Measurements from ENCODE around the gene CTSK. TPM values are rescaled to one million over a fixed set of nuclear protein-coding genes. Genes with fewer than 3 reads are reported as not detected.
A peak's percentile ranks its signal among the peaks of the same experiment; 100 is the strongest.

The CTSK gene
- total RNA-seq, 4 donors from 2014 or later = 42.0 to 87.9 (median 45.5) TPM

DNA sequence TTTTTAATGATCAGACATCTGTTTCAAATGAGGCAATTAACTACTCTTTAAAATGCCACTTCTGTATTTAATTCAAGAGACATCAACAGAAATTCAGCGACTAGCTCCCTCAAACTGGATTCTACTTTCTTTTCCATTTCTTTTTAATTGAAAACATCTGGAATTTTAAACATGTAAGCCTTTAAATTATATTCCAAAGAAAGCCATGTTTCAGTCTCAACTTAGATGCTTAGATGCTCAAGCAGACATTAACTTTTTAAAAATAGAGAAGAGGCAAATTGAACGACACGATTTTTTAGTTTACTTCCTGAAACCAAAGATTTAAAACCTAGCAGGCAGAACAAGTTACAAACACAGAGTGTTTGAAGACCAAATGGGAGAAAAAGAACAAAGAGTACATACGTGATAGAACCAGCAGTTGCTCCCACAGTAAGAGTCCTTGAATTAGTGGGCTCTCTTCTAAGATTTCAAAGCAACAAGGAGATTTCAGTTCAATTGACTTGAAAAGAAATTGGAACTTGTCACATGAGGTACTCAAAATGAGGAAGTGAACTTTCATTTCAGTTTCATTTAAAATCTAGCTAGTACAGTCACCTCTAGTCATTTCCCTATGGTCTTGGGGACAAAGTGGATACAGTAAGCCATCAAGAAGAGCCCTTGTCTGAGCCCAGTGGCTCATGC is 42.6 kb downstream of the CTSK start, which contains the start of gene CTSS:
TSS of gene CTSS (minus strand) at position 483 of the 681 bp plus-strand sequence. CDS start 1,015 bp downstream, outside the sequence.
- WGBS, 2 donors = 16 to 21% methylated on average over 4 of the region's 4 CpGs
- Histone ChIP-seq H3K27me3 (no peaks in the 10 kb centered on the region), H3K4me3 (peak within 1 kb of the TSS in 3 of 4 donors; percentile 5 to 47 (median 44)), H3K9me3 (peaks cover 0 to 3% (median 0%) of the 10 kb centered on the region in 4 donors), H3K36me3 (no peaks in the 10 kb centered on the region), H3K27ac (peak within 1 kb of the TSS in 3 of 4 donors; percentile 77 to 79 (median 79)), H3K4me1 (peaks cover 0 to 18% (median 4%) of the 10 kb centered on the region in 4 donors)
- DNase-seq (ENCODE audit: low spot score in 2 of 2) = no peak
- TF ChIP-seq POLR2A (IDR thresholded peaks at IDR 0.05) = no peak
- peak in 1 of 2 donors; percentile 44 for TF ChIP-seq EP300 (IDR thresholded peaks at IDR 0.05)
- TF ChIP-seq, protein P1, sequence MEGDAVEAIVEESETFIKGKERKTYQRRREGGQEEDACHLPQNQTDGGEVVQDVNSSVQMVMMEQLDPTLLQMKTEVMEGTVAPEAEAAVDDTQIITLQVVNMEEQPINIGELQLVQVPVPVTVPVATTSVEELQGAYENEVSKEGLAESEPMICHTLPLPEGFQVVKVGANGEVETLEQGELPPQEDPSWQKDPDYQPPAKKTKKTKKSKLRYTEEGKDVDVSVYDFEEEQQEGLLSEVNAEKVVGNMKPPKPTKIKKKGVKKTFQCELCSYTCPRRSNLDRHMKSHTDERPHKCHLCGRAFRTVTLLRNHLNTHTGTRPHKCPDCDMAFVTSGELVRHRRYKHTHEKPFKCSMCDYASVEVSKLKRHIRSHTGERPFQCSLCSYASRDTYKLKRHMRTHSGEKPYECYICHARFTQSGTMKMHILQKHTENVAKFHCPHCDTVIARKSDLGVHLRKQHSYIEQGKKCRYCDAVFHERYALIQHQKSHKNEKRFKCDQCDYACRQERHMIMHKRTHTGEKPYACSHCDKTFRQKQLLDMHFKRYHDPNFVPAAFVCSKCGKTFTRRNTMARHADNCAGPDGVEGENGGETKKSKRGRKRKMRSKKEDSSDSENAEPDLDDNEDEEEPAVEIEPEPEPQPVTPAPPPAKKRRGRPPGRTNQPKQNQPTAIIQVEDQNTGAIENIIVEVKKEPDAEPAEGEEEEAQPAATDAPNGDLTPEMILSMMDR (IDR thresholded peaks at IDR 0.05) = no peak

DNA sequence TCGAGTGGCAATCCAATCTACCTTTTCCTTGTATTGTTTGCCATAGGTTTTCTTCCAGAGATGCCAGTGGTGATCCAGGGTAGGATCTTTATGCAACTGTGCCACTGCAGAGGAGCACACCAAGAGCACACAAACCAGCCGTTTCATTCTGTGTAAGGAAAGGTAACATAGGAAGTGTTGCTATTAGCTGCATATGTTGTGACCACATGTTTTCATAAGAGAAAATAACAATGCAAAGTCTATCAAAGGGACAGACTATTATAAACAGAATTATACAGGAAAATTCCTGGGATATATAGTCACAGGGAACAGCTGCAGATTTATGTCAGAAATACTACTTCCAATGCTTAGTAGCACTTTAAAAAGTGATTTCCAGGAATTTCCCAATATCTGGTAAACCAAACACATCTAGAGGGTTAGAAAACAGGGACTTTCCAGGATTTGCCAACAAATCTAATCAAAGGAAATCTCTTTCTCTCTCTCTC is 43.4 kb downstream of the CTSK start:
- Histone ChIP-seq H3K27ac (peak overlapping the region in 3 of 4 donors; percentile 77 to 79 (median 79)), H3K4me1 (peaks cover 0 to 18% (median 4%) of the 10 kb centered on the region in 4 donors), H3K36me3 (no peaks in the 10 kb centered on the region), H3K4me3 (peak overlapping the region in 2 of 4 donors; percentile 44 to 47), H3K9me3 (peaks cover 0 to 5% (median 0%) of the 10 kb centered on the region in 4 donors), H3K27me3 (no peaks in the 10 kb centered on the region)
- TF ChIP-seq POLR2A (IDR thresholded peaks at IDR 0.05) (no peak), EP300 (IDR thresholded peaks at IDR 0.05) (no peak)
- TF ChIP-seq, protein P1 (IDR thresholded peaks at IDR 0.05) = no peak
- WGBS, 2 donors = 40 to 44% methylated on average over 2 of the region's 2 CpGs
- no peak for DNase-seq (ENCODE audit: low spot score in 2 of 2)

GRCh38 chr1:150763018-150763417 is 45.0 kb downstream of the CTSK start:
- no peak for DNase-seq (ENCODE audit: low spot score in 2 of 2)
- H3K36me3 ChIP-seq = no peaks in the 10 kb centered on the region
- no peaks in the 10 kb centered on the region for H3K27me3 ChIP-seq
- H3K27ac ChIP-seq = no peak overlapping the region
- H3K4me1 ChIP-seq = peaks cover 0 to 18% (median 4%) of the 10 kb centered on the region in 4 donors
- peaks cover 0 to 5% (median 0%) of the 10 kb centered on the region in 4 donors for H3K9me3 ChIP-seq
- TF ChIP-seq, protein P1 (IDR thresholded peaks at IDR 0.05) = no peak
- TF ChIP-seq EP300 (IDR thresholded peaks at IDR 0.05) (no peak), POLR2A (IDR thresholded peaks at IDR 0.05) (no peak)
- no peak overlapping the region for H3K4me3 ChIP-seq
- 86 to 90% methylated on average over 3 of the region's 3 CpGs for WGBS, 2 donors

- Histone ChIP-seq H3K27ac (no peak overlapping the region), H3K27me3 (no peaks in the 10 kb centered on the region), H3K4me3 (no peak overlapping the region), H3K4me1 (peaks cover 0 to 18% (median 4%) of the 10 kb centered on the region in 4 donors), H3K36me3 (no peaks in the 10 kb centered on the region), H3K9me3 (peaks cover 0 to 5% (median 0%) of the 10 kb centered on the region in 4 donors)
- no peak for TF ChIP-seq EP300 (IDR thresholded peaks at IDR 0.05)
- no peak for TF ChIP-seq POLR2A (IDR thresholded peaks at IDR 0.05)
- TF ChIP-seq, protein P1 (IDR thresholded peaks at IDR 0.05) = no peak
- 86 to 87% methylated on average over 2 of the region's 2 CpGs for WGBS, 2 donors
- no peak for DNase-seq (ENCODE audit: low spot score in 2 of 2)
Measured at GRCh38 chr1:150762552-150762951, 45.5 kb downstream of the CTSK start.

DNA sequence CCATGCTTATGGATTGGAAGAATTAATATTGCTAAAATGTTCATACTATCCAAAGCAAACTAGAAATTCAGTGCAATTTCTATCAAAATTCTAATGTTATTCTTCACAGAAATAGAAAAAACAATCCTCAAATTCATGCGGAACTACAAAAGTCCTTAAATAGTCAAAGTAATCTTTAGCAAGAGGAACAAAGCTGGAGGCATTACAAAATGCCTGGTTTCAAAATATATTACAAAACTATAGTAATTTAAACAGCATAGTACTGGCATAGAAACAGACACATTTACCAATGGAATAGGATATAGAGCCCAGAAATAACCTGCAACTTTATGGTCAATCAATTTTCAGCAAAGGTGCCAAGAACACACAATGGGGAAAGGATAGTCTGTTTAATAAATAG is 46.3 kb downstream of the CTSK start:
- DNase-seq (ENCODE audit: low spot score in 2 of 2) = no peak
- Histone ChIP-seq H3K27me3 (no peaks in the 10 kb centered on the region), H3K9me3 (peaks cover 0 to 5% (median 0%) of the 10 kb centered on the region in 4 donors), H3K4me1 (peaks cover 0 to 18% (median 4%) of the 10 kb centered on the region in 4 donors), H3K27ac (no peak overlapping the region), H3K36me3 (peaks cover 0 to 4% (median 0%) of the 10 kb centered on the region in 3 donors), H3K4me3 (no peak overlapping the region)
- TF ChIP-seq, protein P1 (IDR thresholded peaks at IDR 0.05) = no peak
- TF ChIP-seq POLR2A (IDR thresholded peaks at IDR 0.05) (no peak), EP300 (IDR thresholded peaks at IDR 0.05) (no peak)
- 91 to 96% methylated on average over 1 of the region's 1 CpG for WGBS, 2 donors

Measured in tibial nerve (tissue), 4 donors.